Aorta (tissue), 5 donors: ENCODE data around the gene MAL. TPM values are rescaled to one million over a fixed set of nuclear protein-coding genes. Genes with fewer than 3 reads are reported as not detected.

Experiments used
- ATAC-seq: fragments of 200-7000 bp; cut with Tn5 transposase; one replicate; pipeline ENCODE4 v1.9.1; 2022; ENCODE audit warnings: moderate library complexity; ENCODE audit not compliant: low FRiP score
- DNase-seq, 2 donors: peaks; one replicate each; pipeline ENCODE4 v3.0.0-alpha.2; 2020
- H3K27ac ChIP-seq, 2 donors: one replicate each; pipeline ENCODE4 v1.5.1; 2013; ENCODE audit warnings: low read length in 2 of 2, mild to moderate bottlenecking in 2 of 2, moderate library complexity in 2 of 2, control low read depth in 1 of 2, inconsistent platforms in 1 of 2, low read depth in 1 of 2
- H3K27me3 ChIP-seq, 2 donors: one replicate each; pipeline ENCODE4 v1.6.1; 2013; ENCODE audit warnings: control low read depth in 1 of 2, low read length in 1 of 2, mild to moderate bottlenecking in 1 of 2, moderate library complexity in 1 of 2; ENCODE audit not compliant: insufficient read depth in 2 of 2, control insufficient read depth in 1 of 2
- H3K36me3 ChIP-seq, 2 donors: one replicate each; pipeline ENCODE4 v1.6.1; 2013; ENCODE audit warnings: control low read depth in 1 of 2, low read length in 1 of 2, mild to moderate bottlenecking in 1 of 2; ENCODE audit not compliant: insufficient read depth in 2 of 2, control insufficient read depth in 1 of 2
- H3K4me1 ChIP-seq, 2 donors: one replicate each; pipeline ENCODE4 v1.6.1; 2013; ENCODE audit warnings: low read length in 2 of 2, control low read depth in 1 of 2, mild to moderate bottlenecking in 1 of 2, moderate library complexity in 1 of 2; ENCODE audit not compliant: insufficient read depth in 2 of 2, control insufficient read depth in 1 of 2
- H3K4me3 ChIP-seq, 2 donors: one replicate each; pipeline ENCODE4 v1.5.1; 2013; ENCODE audit warnings: low read length in 2 of 2, control low read depth in 1 of 2, mild to moderate bottlenecking in 1 of 2
- H3K9me3 ChIP-seq: one replicate; pipeline ENCODE4 v1.6.1; 2013; ENCODE audit warnings: mild to moderate bottlenecking, low read length; ENCODE audit not compliant: control insufficient read depth
- WGBS, 2 donors: extraction: QIAGEN DNeasy Blood & Tissue Kit; methylation state at CpG; one replicate each; pipeline ENCODE4 v1.1.7; 2013; 5-methylcytosine and 5-hydroxymethylcytosine counted together
- intact Hi-C, 2 donors: fragments of 100-400 bp; cut with DNase I; formaldehyde crosslinking; loops; one replicate each; pipeline versions ENCODE4 v1.14.2 to v1.15.0; 2022
- long read RNA-seq, 2 donors: library from polyadenylated mRNA; unstranded; transcript quantifications; one replicate each; pipeline ENCODE4 v2.0.0, GENCODE V29; 2020 to 2021
- polyA plus RNA-seq, 2 donors: library from polyadenylated mRNA; stranded (reverse); fragments of 200-250 nt; gene quantifications; one replicate each; pipeline ENCODE4 v1.2.3, GENCODE V29; 2013
- total RNA-seq, 2 donors: library from RNA; stranded (reverse); fragmentation: NEBNext Ultra II Directional; extraction: Animal tissue kit (Norgen Biotek cat#: 25700); gene quantifications; one replicate each; pipeline ENCODE4 v1.2.1, GENCODE V29; 2021
- donor health status: healthy with polysubstance abuse.
- donor health status: Bipolar disorder and iron deficiency.
- donor health status: DM: no; HTN: no; CAD: no.
- donor health status: DM: no; HTN: no; CAD: no.
- donor health status: DM: yes; HTN: yes; CAD: no.

The MAL gene
- total RNA-seq = 1 to 10 TPM; 1.2 to 1.9 TPM
- 1 to 10 TPM in 1 of 2 donors, under 1 TPM in 1; 0.49 to 2.0 TPM for polyA plus RNA-seq
- long read RNA-seq, donor 1, partial matches to known transcripts = 0 of 3 reads
- long read RNA-seq, donor 1, other reads (novel, unspliced or antisense) = 0 of 3 reads
- long read RNA-seq, donor 2 = 0 reads

GRCh38 chr2:95025406-95026319 lies at the start of gene MAL:
MAL (plus strand) TSS chr2:95025708; CDS start chr2:95025793, 85 bp downstream.
- Histone ChIP-seq H3K4me1 (no peaks in the 10 kb centered on the region), H3K9me3 (no peaks in the 10 kb centered on the region), H3K27me3 (no peaks in the 10 kb centered on the region), H3K27ac (no peak within 1 kb of the TSS), H3K36me3 (no peaks in the 10 kb centered on the region), H3K4me3 (no peak within 1 kb of the TSS)
- DNase-seq (no peak), ATAC-seq (no peak)
- intact Hi-C loops = no loop called here
- 1% methylated on average over 59 to 81 of the region's 81 CpGs for WGBS, 2 donors

- H3K9me3 ChIP-seq = no peaks in the 10 kb centered on the region
- ATAC-seq (no peak), DNase-seq (no peak)
- no peaks in the 10 kb centered on the region for H3K27me3 ChIP-seq
- H3K36me3 ChIP-seq = no peaks in the 10 kb centered on the region
- intact Hi-C loops = no loop called here
- 76 to 77% methylated on average over 4 of the region's 4 CpGs for WGBS, 2 donors
- no peak overlapping the region for H3K4me3 ChIP-seq
- H3K4me1 ChIP-seq = no peaks in the 10 kb centered on the region
- no peak overlapping the region for H3K27ac ChIP-seq
These were observed 47.7 kb upstream of the MAL start for GRCh38 chr2:94977826-94978225.

GRCh38 chr2:94978917-94979316 lies 46.6 kb upstream of the MAL start:
- DNase-seq (no peak), ATAC-seq (no peak)
- Histone ChIP-seq H3K9me3 (no peaks in the 10 kb centered on the region), H3K4me3 (no peak overlapping the region), H3K36me3 (no peaks in the 10 kb centered on the region), H3K27ac (no peak overlapping the region), H3K4me1 (no peaks in the 10 kb centered on the region), H3K27me3 (no peaks in the 10 kb centered on the region)
- 80 to 82% methylated on average over 3 of the region's 3 CpGs for WGBS, 2 donors
- intact Hi-C loops = no loop called here

- WGBS, 2 donors = 76 to 77% methylated on average over 10 of the region's 10 CpGs
- ATAC-seq (no peak), DNase-seq (no peak)
- no peaks in the 10 kb centered on the region for H3K9me3 ChIP-seq
- H3K27ac ChIP-seq = no peak overlapping the region
- H3K4me1 ChIP-seq = no peaks in the 10 kb centered on the region
- H3K36me3 ChIP-seq = no peaks in the 10 kb centered on the region
- no peak overlapping the region for H3K4me3 ChIP-seq
- no peaks in the 10 kb centered on the region for H3K27me3 ChIP-seq
- intact Hi-C loops = no loop called here
These were observed 45.8 kb upstream of the MAL start for GRCh38 chr2:94979406-94980375.

GRCh38 chr2:94980406-94980805 lies 45.1 kb upstream of the MAL start:
- no peak overlapping the region for H3K27ac ChIP-seq
- no peak overlapping the region for H3K4me3 ChIP-seq
- H3K27me3 ChIP-seq = no peaks in the 10 kb centered on the region
- ATAC-seq = peak; percentile 19
- WGBS, 2 donors = 81 to 85% methylated on average over 15 of the region's 15 CpGs
- no peaks in the 10 kb centered on the region for H3K4me1 ChIP-seq
- DNase-seq = no peak
- H3K9me3 ChIP-seq = no peaks in the 10 kb centered on the region
- intact Hi-C loops = no loop called here
- no peaks in the 10 kb centered on the region for H3K36me3 ChIP-seq

- Histone ChIP-seq H3K36me3 (no peaks in the 10 kb centered on the region), H3K4me3 (no peak overlapping the region), H3K9me3 (no peaks in the 10 kb centered on the region), H3K27me3 (no peaks in the 10 kb centered on the region), H3K27ac (no peak overlapping the region), H3K4me1 (no peaks in the 10 kb centered on the region)
- 62 to 67% methylated on average over 6 of the region's 6 CpGs for WGBS, 2 donors
- intact Hi-C loops = no loop called here
- DNase-seq = no peak
- ATAC-seq = no peak
These were observed 43.4 kb upstream of the MAL start for GRCh38 chr2:94982156-94982555.

GRCh38 chr2:94982675-94983074 lies 42.8 kb upstream of the MAL start:
- no peaks in the 10 kb centered on the region for H3K4me1 ChIP-seq
- H3K36me3 ChIP-seq = no peaks in the 10 kb centered on the region
- intact Hi-C loops = no loop called here
- no peak for ATAC-seq
- no peak overlapping the region for H3K4me3 ChIP-seq
- no peaks in the 10 kb centered on the region for H3K9me3 ChIP-seq
- DNase-seq = no peak
- 40 to 57% methylated on average over 3 of the region's 3 CpGs for WGBS, 2 donors
- H3K27ac ChIP-seq = no peak overlapping the region
- H3K27me3 ChIP-seq = no peaks in the 10 kb centered on the region

- intact Hi-C loops = no loop called here
- Histone ChIP-seq H3K9me3 (no peaks in the 10 kb centered on the region), H3K4me1 (no peaks in the 10 kb centered on the region), H3K27ac (no peak overlapping the region), H3K36me3 (no peaks in the 10 kb centered on the region), H3K4me3 (no peak overlapping the region), H3K27me3 (no peaks in the 10 kb centered on the region)
- 43 to 47% methylated on average over 9 of the region's 9 CpGs for WGBS, 2 donors
- DNase-seq = no peak
- ATAC-seq = no peak
These were observed 40.4 kb upstream of the MAL start for GRCh38 chr2:94984964-94985575.
